AG20443 (cell line): ENCODE data around the gene TNIP1.

ENCODE experiments used
- DNase-seq: peaks from one replicate; pipeline ENCODE4 v3.0.0; 2012; ENCODE audit warnings: low spot score, mixed read lengths

TNIP1 gene

DNA sequence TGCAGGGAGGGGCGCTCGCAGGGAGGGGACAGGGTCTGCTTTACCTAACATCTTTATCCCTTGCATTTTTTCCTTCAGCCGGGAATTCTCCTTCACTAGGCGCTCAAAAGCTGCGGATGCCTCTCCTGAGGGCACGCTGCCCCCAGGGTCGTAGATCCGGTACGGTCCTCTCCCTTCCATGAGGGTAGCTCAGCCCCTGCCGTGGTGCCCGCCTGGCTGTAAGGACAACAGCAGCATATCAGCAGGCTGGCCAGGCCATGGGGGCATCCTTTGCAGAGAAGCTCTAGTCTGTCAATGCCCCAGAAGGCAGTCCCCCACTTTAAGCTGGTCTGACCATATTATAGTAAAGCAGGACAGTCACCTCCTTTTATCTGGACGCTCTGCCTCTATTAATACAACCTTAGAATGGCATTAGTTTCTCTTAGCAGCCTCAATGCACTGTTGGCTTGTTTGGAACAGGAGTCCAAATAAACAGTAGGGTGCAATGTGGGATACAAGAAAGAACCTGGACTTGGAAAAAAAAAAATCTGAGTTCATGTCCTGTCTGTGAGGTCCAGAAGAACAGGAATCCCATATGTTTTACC lies 15.8 kb downstream of the TNIP1 start:
- DNase-seq, result no peak

DNA sequence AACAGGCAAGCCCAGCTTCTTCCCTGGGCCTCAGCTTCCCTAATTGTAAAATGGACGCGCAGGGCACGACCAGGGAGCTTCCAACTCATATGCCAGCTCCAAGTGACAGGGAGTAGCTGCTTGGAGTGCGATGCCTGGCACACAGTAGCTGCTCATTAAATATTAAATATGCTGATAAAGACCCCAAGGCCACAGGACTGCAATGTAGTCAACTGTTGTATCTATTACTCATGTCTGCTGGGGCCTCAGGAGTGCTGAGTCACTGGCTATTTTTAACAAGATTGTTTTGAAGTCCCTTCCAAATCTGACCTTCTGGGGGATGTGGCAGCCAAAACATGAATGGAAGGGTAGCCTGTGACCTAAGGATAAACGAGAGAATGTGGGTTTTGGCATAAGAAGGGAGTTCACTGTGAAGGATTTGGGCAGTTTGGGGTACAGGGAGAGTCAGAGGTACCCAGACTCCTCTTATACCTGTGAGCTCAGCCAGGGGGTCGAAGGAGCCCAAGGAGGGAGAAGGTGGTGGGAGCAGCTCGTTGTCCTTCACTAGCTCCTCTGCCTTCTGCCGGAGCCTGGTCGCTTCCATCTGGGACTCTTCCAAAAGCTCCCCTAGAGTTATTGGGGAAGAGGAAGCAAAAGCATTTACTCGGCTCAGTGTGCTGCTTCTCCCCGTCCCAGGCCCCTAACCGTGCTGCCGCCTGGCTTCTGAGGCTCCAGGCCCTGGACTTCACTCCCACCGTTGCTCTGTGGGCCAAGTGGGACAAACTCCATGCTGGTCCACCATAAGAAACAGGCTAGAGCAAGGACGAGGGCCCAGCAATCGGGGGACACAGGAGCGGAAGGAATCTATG lies 17.5 kb downstream of the TNIP1 start:
- DNase-seq, result peak; percentile 89

DNA sequence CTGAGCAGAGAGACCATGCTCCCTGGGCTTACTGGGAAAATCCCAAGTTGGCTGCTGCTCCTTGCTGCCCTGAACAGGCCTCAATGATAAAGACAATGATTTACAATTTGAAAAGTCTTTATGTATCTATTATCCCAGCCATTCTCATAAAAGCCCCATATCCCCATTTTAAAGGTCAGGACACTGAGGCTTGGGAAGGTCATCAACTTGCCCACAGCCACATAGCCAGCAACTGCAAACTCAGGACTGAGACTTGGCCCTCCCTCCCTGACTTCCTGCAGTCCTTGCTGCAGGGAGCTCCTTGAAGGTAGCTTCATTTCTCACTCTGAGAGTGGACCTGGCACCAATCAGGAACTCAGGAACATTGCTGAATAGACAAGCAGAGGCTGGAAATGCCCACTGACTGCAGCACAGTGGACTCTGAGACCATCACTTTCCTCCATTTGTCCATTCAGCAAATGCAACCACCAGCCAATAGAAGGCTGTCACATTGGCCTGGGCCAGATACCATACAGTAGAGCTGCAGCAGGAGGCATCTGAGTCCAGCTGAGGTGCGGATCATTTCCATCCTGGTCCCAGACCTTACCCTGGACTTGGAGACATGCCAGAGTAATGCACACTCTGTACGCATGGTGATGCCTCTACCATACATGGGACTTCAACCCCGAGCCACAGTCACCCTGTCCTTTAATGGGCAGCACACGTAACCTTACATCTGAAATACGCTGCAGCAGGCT lies 18.3 kb downstream of the TNIP1 start:
- DNase-seq, result no peak

DNA sequence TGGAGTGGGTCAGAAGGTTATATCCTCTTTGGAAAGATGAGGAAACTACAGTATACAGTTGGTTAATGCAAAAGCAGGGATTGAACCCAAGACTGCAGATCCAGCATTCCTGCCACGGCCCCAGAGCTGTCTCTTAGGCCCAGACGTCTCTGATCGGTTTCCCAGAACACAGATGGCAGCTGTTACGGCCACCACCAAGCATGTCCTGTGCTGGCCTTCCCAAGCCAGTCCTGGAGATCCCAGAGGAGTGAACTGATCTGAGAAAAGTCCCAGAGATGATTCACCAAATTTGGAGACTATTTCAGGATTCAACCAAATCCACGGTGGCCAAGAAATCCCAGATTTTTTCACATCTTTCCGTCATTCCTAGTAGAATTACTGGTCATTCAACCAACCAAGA lies 20.1 kb downstream of the TNIP1 start:
- no peak for DNase-seq

DNA sequence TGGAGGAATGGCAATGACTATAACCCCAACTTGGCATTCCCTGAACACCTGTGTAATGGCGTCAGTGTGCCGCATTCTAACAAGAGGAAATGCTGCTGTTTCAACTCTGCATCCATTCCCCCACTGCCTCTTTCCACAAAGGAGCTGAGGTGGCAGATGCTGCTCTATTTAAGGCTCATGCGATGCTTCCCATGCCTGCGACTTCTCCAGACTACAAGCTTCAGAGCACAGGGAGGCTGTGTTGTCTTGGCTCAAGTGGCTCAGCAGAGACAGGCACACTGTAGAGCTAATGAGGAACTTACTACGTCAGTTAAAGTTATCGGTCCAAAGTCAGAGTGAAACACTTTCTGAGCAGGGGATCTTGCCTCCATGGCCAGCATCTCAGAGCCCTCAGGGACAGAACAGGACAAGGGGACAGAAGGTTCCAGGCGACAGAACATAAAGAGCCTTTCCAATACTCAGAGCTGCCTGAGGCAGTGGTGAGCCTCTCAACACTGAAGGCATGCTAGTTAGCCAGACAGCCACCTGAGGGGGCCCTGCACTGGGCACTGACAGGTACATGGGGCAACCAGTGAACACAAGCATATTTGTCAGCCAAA lies 21.8 kb downstream of the TNIP1 start:
- no peak for DNase-seq

DNA sequence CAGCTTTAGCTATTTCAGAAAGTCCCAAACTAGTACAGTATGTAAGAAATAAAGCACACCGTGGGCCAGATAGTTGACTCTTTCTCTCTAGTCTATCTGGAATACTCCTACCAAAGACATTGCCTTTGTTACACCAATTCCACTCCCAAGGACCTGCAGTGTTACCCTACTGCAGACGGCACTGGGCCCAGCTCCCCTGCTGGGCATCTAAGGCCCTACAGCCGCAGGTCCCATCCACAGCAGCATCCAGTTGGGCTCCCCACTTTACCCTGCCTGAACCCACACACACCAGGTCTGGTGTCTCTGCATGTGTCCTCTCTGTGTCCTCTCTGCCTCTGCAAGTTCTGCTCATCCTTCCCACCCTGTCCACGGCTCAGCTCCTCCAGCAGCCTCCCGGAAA lies 22.5 kb downstream of the TNIP1 start:
- DNase-seq, result no peak

DNA sequence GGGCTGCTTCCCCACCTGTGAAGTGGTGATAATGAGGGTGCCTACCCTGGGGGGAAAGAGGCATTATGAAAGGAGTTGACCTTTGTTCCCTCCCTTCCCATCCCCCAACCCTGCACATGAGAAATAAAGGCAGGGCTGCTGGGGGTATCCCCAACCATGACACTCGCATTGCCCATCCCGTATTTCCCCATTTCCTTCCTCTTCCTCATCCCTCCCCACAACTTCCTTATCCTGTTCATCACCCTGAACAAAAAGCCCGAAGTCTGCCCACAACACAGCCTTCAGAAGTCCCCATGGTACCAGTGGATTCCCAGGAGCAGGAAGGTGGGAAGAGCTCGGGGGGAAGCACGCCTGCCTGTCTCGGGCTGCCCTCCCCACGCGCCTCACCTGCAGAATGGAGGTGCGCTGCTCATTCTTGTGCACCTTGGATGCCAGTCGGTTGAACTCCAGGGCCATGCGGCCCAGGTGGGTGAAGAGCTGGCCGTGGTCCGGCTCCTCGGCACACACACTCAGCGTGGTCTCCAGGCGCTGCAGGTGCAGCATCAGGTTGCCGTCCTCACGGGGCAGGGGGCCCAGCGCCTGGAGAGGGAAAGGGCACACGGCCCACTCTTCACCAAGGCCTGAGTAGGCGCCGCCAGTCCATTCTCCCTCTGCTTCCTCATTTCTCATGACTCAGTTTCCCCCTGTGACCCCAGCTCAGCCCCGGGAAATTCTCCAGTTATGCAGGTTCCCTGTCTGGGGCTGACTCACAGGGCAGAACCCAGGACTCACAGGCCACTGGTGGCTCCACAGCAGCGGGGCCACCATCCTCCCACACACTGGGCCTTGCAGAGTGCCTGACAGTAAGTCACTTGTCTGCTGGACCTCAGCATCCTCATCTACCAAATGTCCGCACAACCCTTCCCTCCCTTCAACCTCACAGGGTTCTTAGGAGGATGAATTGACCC lies 24.2 kb downstream of the TNIP1 start:
- no peak for DNase-seq

DNA sequence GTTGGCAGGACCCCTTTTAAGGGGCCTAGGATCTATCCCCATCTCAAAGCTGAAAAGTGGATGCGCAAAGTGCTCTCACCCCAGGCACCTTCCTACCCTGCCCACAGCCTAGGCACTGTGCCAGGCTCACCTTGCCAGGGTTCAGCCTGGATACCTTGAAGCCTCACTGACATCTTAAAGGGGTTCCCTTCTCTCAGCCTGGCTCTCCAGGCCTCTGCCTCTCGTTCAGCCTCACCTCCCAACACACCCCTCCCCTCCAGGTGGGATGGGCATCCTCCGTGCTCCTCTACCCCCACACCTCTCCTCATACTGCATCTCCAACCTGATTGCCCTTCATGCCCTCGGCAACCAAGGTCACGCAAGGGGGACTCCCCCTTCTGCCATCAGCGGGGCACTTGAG lies 25.5 kb downstream of the TNIP1 start:
- DNase-seq, result no peak

DNA sequence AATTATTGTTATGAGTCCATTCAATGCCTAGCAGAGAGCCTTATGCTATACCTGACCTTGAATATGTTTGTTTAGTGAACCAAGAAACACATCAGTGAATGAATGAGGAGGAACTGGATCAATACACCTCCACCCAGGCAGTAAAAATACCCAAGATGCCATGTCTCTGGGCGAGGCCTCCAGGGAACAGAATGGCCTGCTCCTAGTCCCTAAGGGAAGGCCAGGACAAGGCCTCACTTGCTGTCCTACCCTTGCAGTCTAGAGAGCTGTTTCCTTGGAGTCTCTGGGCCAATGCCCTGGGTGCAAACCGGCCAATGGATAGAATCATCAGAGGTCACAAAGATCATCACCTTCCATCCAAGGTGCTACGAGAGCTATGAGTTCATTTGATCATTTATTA lies 26.1 kb downstream of the TNIP1 start:
- no peak for DNase-seq

DNA sequence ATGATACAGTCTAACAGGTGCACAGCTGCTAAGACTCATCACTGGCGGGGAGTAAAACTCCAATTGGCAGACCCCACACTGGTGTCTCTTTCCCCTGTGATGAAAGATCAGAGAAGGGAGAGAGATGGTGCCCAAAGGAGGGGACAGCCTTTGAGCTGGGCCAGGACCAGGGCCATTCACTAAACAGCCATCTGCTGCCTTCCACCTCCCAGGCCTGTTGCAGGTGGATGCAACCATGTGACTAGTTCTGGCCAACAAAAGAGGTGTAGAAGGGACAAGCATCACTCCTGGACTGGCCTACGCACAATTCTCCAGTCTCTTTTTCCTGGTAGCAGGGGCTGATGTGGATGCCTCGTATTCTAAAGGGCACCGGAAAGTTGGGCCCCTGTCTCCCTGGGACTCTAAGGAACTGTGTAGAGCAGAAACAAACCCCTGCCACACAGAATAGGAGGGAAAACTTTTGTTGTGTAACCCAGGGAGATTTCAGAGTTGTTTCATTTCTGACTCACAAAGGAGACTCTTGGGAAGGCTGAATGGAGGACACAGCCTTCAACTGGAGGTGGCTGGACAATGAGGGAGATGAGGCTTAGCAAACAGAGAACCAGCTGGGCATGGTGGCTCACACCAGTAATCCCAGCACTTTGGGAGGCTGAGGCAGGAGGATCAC lies 26.9 kb downstream of the TNIP1 start:
- DNase-seq, result no peak

DNA sequence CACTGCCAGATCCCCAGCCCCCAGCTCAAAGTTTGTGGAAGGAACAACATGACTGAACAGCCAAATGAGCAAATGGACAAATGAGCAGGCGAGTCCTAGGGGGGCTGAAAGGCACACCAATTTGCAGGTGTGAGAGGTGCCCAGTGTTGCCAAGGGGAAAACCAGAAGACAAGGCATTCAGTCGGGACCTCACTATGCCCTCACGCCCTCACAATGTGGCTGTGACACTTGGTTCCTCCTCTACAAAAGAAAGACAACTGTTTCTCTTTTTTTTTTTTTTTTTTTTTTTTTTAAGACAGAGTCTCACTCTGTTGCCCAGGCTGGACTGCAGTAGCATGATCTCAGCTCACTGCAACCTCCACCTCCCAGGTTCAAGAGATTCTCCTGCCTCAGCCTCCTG lies 28.0 kb downstream of the TNIP1 start:
- no peak for DNase-seq

DNA sequence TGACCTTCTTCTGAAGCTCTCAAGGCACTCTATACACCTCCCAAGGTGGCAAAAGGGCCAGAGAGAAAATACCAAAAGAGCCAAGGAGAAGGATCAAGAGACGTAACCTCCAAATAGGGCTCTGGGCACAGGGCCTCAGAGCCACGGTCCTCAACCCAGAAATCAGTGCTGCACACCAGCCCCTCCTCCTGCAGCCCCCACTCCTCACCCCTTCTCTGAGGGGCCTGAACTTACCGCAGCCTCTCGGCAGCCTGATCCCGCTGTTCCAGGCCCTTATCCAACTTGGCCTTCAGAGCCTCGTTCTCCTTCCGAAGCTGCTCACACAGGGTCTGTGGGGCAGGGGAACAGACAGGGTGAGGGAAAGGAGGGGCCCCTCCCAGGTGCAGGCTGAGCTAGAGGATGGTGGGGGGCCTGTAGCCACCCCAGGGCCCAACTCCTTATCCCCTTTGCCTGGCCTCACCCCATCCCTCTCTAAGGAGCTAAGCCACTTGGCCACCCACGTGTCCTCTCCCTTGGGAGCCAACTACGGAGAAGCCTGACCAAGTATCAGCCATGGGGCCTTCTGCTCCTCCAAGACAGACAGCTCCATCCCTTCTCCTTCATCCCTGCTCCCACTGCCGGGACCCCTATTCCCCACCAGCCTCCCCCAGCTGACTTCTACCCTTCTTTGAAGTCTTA lies 28.8 kb downstream of the TNIP1 start:
- no peak for DNase-seq

DNA sequence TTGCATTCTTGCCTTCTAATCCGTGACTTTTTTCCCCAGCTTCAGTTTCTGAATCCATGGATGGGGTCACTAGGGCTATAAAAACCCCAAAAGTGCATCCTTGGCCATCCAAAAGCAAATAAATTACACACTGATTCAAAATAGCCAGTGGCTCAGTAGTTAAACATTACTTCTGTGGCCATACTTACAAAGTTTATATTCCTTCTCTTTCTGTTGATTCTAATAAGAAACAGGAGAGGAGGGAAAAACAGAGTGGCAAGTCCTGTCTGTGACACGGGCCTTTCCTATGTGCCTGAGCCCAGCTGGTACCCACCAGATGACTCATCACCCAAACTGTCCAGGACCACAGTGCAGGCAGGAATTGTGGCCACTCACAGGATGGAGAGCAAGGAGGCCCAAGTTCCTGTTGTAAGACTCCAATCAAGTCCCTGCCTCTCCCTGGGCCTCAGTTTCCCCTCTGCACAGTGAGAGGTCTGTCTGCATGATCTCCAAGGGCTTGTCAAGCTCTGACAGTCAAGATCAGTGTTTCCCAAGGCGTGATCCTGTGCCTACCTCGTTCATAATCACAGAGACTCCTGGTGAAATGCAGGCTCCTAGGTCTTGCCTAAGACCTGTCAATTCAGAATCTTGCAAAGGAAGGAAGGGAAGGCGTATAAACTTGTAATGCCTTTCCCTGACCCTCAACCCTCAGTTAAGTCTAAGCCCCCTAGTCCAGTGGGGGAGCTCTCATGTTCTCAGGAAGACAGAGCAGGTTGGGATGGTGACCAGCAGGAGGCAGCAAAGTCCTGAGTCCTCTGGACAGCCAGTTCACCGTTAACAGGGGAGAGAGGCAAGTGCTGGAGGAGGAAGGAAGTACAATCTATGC lies 29.5 kb downstream of the TNIP1 start:
- peak; percentile 87 for DNase-seq

DNA sequence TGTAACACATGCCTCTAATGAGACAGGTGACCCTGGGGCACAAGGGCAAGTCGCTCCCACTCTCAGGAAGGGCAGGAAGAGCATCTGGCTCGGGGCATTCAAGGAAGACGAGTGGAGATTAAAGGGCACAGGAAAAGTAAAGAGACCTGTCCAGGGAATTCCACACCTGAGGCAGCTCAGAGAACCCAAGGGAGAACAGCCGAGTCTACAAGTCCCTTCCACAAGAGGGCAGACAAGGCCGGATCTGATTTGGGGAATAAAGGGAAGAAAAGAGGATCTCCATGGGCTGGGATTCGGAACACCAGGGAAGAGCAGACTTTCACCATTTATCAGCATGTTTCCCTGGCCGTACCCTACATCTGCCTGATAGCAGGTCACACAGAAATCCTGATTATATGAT lies 32.3 kb downstream of the TNIP1 start:
- peak; percentile 37 for DNase-seq

DNA sequence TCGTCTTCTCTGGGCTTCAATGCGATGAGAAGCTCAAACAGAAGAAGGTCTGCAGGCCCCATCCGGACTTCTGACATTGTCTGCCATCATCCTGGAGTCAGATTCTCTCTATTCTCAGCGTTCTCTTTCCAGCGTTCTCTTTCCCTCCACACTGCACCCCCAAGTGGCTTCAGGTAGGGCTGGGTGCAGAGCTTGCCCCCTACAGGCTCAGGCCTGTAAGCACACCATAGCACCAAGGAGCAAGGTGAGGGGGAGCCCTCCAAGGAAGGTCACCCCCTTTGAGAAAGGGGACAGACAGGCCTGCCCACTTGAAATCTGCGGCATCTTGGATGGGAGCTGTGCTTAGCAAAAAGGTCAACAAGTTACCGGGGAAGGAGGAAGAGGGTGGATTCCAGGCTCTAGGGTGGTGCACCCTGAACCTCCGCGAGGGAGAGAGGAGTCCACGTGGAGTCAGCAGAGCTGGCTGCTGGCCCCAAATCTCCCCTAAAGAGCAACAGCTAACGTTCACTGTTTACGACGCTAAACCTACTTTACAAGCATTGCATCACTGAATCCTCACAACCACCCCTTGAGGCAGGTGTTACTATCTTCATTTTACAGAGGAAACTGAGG lies 32.9 kb downstream of the TNIP1 start:
- peak; percentile 65 for DNase-seq

DNA sequence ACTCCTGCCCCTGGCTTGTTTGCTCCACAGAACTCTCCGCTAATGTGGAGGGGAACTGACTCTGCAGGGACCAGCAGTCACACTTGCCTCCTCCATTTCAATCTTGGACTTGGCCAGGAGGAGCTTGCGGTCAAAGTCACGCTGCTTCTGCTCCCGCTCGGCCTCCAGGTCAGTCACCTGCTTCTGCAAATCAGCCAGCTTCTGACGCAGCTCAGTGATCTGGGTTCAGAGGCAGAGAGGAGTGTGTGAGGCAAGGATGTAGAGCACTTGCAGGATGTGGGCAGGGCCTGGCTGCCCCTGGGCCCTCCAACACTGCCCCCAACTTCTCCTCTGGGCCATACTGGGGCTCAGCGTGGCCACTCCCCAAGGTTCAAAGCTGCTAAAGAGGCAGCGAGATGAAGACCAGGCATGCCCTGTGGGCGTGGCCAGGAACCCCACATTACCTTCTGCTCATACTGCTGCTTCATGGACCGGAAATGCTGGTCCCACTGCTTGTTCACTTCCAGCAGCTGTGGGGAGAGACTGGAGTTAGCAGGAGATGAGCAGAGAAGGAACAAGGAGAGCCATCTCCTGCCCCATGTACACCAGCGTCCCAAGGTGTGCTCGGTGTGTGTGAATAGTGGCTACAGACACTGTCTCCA lies 38.3 kb downstream of the TNIP1 start:
- no peak for DNase-seq

DNA sequence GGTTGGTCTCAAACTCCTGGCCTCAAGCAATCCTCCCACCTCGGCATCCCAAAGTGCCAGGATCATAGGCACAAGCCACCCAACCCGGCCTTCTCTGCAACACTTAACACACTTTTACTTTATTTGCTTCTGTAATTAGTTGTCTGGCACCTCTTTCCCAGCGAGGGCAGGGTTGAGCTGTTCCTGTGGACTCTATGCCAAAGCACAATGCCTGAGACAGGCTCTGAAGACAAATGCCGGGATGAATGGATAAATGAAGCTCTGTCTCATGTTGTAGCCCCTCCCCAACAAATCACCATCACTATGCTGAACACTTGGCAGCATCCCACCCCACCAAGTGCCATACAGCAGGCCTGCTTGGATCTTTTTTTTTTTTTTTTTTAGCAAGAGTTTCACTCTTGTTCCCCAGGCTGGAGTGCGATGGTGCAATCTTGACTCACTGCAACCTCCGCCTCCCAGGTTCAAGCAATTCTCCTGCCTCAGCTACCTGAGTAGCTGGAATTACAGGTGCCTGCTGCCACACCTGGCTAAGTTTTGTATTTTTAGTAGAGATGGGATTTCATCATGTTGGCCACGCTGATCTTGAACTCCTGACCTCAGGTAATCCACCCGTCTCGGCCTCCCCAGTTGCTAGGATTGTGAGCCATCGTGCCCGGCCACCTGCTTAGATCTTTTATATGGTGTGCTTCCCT lies 39.1 kb downstream of the TNIP1 start:
- no peak for DNase-seq

DNA sequence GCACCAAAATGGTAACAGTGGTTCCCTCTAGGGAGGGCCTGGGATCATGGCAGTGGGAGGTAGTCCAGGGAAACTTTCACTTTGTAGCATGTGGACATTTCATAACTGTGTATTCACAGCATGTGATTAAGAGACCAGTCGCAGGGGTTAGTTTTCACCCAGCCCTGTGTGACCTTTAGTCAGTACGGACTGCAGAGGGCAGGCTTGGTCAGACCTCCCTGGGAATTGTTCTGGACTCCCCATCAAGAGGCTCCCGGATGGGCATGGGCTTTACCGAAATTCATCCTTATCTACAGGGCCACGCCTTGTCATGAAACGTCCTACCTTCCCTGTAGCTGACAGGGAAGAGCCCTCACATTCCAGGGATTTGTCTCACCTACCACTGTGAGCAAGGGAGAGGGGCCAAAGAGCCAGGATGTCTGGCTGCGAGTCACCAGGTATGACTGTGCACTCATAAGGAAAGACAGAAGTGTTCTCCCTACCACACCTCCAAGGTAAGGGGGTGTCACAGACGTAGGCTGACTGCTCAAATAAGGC lies 40.6 kb downstream of the TNIP1 start:
- DNase-seq, result peak; percentile 43
